Mesothelial cell of epicardium (in vitro differentiated cells): Measurements from ENCODE around the gene BMP2K. TPM values are rescaled to one million over a fixed set of nuclear protein-coding genes. Genes with fewer than 3 reads are reported as not detected.

ENCODE experiments used
- DNase-seq, 2 experiments: peaks; one replicate each; pipeline ENCODE4 v3.0.0; 2021; ENCODE audit warnings: low spot score in 2 of 2; ENCODE audit not compliant: unreplicated experiment in 2 of 2
- H3K27ac Mint-ChIP-seq: 2 replicates; pipeline ENCODE4 v1.8.0; 2021; ENCODE audit warnings: mixed read lengths
- H3K27me3 Mint-ChIP-seq: 2 replicates; pipeline ENCODE4 v1.8.0; 2021; ENCODE audit warnings: low read depth, mixed read lengths
- H3K36me3 Mint-ChIP-seq: 2 replicates; pipeline ENCODE4 v1.8.0; 2021; ENCODE audit warnings: mixed read lengths
- H3K4me1 Mint-ChIP-seq: 2 replicates; pipeline ENCODE4 v1.8.0; 2021; ENCODE audit warnings: mixed read lengths
- H3K4me3 Mint-ChIP-seq: 2 replicates; pipeline ENCODE4 v1.8.0; 2021; ENCODE audit warnings: mild to moderate bottlenecking, moderate library complexity, mixed read lengths
- H3K9me3 Mint-ChIP-seq: 2 replicates; pipeline ENCODE4 v1.8.0; 2021; ENCODE audit warnings: mixed read lengths
- total RNA-seq: library from RNA; stranded (reverse); gene quantifications from 3 replicates; pipeline ENCODE4 v1.2.1, GENCODE V29; 2021
- TF ChIP-seq, protein P1 (sequence below): fragments of 200-600 bp; sonication (generic); IDR thresholded peaks from one replicate; pipeline ENCODE4 v1.5.0; 2021; ENCODE audit warnings: antibody characterized with exemption; ENCODE audit not compliant: unreplicated experiment

The BMP2K gene
- total RNA-seq, 1 donor from 2014 or later, result 23.2 TPM

DNA sequence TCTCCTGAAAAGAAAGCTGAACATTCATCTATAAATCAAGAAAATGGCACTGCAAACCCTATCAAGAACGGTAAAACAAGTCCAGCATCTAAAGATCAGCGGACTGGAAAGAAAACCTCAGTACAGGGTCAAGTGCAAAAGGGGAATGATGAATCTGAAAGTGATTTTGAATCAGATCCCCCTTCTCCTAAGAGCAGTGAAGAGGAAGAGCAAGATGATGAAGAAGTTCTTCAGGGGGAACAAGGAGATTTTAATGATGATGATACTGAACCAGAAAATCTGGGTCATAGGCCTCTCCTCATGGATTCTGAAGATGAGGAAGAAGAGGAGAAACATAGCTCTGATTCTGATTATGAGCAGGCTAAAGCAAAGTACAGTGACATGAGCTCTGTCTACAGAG is 134.5 kb downstream of the BMP2K start:
- TF ChIP-seq, protein P1, sequence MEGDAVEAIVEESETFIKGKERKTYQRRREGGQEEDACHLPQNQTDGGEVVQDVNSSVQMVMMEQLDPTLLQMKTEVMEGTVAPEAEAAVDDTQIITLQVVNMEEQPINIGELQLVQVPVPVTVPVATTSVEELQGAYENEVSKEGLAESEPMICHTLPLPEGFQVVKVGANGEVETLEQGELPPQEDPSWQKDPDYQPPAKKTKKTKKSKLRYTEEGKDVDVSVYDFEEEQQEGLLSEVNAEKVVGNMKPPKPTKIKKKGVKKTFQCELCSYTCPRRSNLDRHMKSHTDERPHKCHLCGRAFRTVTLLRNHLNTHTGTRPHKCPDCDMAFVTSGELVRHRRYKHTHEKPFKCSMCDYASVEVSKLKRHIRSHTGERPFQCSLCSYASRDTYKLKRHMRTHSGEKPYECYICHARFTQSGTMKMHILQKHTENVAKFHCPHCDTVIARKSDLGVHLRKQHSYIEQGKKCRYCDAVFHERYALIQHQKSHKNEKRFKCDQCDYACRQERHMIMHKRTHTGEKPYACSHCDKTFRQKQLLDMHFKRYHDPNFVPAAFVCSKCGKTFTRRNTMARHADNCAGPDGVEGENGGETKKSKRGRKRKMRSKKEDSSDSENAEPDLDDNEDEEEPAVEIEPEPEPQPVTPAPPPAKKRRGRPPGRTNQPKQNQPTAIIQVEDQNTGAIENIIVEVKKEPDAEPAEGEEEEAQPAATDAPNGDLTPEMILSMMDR, result no peak
- no peaks in the 10 kb centered on the region for H3K27me3 Mint-ChIP-seq
- no peak for DNase-seq
- no peaks in the 10 kb centered on the region for H3K4me1 Mint-ChIP-seq
- H3K4me3 Mint-ChIP-seq, result no peak overlapping the region
- H3K36me3 Mint-ChIP-seq, result peaks cover 18% of the 10 kb centered on the region
- no peaks in the 10 kb centered on the region for H3K9me3 Mint-ChIP-seq
- no peak overlapping the region for H3K27ac Mint-ChIP-seq

DNA sequence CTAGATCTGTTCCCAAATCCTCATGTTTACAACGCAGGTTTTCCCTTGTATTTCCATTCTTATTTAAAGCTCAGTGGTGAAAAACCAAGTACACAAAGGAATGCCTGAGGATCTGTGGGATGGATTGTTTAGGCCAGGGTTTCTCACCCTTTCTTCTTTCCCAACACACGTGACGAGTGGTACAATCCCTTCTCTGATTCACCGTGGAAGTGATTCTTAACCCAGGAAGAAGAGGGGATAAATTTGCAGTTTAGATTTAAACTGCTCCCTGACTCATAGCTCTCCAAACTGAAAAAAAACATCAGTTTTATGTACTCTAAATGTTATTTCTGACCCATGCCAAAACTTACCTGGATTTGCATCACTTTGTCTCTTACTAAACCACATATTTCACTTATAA is 146.1 kb downstream of the BMP2K start:
- DNase-seq, result no peak
- H3K4me3 Mint-ChIP-seq, result no peak overlapping the region
- no peak overlapping the region for H3K27ac Mint-ChIP-seq
- H3K4me1 Mint-ChIP-seq, result no peaks in the 10 kb centered on the region
- H3K27me3 Mint-ChIP-seq, result no peaks in the 10 kb centered on the region
- no peaks in the 10 kb centered on the region for H3K9me3 Mint-ChIP-seq
- H3K36me3 Mint-ChIP-seq, result peaks cover 12% of the 10 kb centered on the region
- TF ChIP-seq, protein P1, result no peak

DNA sequence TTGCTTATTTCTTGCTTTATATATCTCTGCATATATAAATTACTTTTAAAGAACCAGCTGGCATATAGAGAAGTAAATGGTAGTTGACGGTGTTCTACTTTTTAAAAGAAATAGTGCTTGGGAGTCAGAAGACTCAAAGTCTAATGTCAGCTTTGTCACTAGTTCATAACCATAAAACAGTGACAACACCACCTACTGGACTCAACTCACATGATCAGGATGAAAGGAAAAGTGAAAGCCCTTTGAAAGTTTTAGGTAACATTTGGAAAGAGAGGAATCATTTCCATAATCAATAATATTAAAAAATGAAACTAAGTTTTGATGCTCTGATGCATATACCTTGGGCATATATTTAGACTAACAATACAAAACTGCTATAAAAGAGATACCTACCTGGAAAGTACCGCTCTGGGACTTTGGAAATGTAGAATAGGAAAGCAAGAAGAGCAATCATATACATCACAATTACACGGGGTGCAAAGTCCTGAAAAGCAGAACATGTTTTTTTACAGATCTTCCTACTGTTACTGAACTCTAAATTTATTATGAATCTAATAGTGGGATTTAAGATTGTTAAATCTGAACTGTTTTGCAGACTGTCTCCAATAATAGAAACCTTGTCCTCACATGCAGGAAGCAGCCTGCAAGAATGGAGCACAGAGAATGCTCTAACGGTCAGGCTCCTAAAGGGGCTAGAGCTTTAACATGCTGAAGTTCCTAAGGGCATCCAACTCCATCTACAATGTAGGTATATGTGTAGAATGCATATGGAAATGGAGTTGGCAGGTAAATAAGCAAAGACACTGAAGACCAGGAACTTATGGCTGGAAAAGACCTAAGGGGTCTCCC is 147.5 kb downstream of the BMP2K start:
- H3K27me3 Mint-ChIP-seq, result no peaks in the 10 kb centered on the region
- no peaks in the 10 kb centered on the region for H3K9me3 Mint-ChIP-seq

DNA sequence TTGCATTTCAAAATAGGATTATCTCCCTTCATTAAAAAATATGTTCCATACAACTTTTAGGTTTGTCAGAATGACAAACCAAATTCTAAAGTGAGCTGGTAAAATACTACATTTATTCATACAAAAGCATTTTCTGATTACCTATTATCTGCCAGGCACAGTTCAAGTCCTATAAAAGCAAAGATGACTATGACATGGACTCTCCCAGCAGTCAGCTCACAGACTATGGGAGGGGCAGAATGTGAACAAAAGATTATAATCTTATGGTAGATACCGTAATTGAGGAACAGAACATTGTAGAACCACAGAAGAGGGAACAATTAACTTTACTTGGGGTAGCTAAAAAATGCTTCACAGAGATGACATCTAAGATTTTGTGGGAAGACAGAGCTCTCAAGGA is 150.7 kb downstream of the BMP2K start:
- H3K27ac Mint-ChIP-seq, result no peak overlapping the region
- H3K4me3 Mint-ChIP-seq, result no peak overlapping the region
- H3K4me1 Mint-ChIP-seq, result no peaks in the 10 kb centered on the region
- H3K9me3 Mint-ChIP-seq, result no peaks in the 10 kb centered on the region
- no peak for DNase-seq
- TF ChIP-seq, protein P1, result no peak
- peaks cover 25% of the 10 kb centered on the region for H3K36me3 Mint-ChIP-seq
- no peaks in the 10 kb centered on the region for H3K27me3 Mint-ChIP-seq

More for the DNA sequence above, 147.5 kb downstream of the BMP2K start:
- Mint-ChIP-seq H3K27ac (no peak overlapping the region), H3K36me3 (peaks cover 16% of the 10 kb centered on the region), H3K4me3 (no peak overlapping the region), H3K4me1 (no peaks in the 10 kb centered on the region)
- TF ChIP-seq, protein P1, result no peak
- DNase-seq, result no peak

DNA sequence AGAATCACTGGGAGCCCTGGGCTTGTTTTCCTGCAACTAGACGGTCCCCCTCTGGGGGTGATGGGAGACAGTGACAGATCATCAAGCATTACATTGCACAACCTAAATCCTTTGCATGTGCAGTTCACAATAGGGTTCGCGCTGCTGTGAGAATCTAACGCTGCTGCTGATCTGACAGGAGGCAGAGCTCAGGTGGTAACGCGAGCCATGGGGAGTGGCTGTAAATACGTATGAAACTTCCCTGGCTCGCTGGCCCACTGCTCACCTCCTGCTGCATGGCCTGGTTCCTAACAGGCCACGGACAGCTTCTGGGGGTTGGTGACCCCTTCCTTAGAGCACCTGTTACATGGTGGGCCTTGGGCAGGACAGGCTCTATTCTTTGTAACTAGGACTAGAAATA is 152.7 kb downstream of the BMP2K start:
- H3K27ac Mint-ChIP-seq, result no peak overlapping the region
- TF ChIP-seq, protein P1, result no peak
- no peaks in the 10 kb centered on the region for H3K27me3 Mint-ChIP-seq
- H3K4me3 Mint-ChIP-seq, result no peak overlapping the region
- H3K4me1 Mint-ChIP-seq, result no peaks in the 10 kb centered on the region
- peaks cover 25% of the 10 kb centered on the region for H3K36me3 Mint-ChIP-seq
- H3K9me3 Mint-ChIP-seq, result no peaks in the 10 kb centered on the region
- no peak for DNase-seq
